DMS79 treated with DMSO at 0.1 percent for 48 hours (cell line): ENCODE results near the gene CACNA2D3.

Source experiments
- DNase-seq: peaks from one replicate; lab custom pipeline; 2025; lab: John Stamatoyannopoulos, UW

The CACNA2D3 gene

DNA sequence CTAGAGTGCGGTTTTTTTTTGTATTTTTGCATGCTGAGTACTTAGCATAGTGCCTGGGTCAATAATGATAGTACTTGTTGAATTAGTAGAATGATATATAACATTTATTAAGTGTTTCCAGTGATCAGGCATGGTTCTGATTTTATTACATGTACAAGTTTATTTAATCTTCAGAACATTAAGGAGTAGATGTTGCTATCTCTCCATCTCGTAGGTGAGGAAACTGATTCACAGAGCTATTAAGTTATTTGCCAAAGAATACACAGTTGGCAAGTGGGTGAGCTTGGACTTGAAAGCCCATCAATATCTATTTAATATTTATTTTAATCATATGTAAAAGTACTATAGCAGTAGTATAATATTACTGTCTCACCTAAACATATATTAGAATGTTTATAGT lies 219.5 kb downstream of the CACNA2D3 start:
- no peak for DNase-seq

GRCh38 chr3:54342676-54343075 lies 220.3 kb downstream of the CACNA2D3 start:
- DNase-seq, result no peak

DNA sequence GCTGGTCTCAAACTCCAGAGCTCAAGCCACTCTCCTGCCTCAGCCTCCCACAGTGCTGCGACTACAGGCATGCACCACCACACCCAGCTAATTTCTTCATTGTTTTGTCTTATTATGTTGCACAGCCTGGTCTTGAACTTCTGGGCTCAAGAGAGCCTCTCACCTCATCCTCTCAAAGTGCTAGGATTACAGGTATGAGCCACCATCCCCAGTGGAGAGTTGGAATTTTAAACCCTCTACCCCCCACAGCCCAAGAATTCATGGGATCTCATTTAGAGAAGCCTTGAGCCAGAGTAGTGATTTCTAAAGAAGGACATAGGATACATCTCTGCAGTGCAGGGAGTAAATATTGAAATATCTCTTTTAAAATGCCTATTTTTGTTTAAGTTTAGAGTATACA lies 221.1 kb downstream of the CACNA2D3 start:
- no peak for DNase-seq

- DNase-seq, result no peak
Observed at GRCh38 chr3:54344601-54345231, 222.4 kb downstream of the CACNA2D3 start.

DNA sequence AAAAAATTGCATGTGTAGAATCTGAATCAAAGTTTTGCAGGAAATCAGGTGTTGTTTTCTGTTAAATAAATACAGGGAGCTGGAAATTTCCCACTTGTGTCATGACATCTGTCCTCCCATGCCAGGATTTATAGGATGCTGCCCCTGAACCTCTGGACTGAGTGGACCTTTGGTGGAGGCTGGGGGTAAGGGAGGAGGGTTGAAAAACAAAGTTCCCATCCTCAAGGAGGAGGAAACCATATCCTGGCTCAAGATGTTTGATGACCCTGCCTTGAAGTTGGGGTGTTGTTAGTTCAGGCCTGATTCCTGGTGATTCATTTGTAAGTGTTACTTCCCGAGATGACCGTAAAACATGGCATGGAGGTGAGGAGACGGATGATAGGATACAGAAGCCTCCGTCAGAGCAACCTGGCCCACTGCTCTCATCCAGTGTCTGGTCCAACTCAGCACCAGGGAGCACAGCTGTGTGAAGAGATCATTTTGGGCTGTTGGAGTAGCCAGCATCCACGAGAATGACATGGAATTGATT lies 223.6 kb downstream of the CACNA2D3 start:
- no peak for DNase-seq

DNA sequence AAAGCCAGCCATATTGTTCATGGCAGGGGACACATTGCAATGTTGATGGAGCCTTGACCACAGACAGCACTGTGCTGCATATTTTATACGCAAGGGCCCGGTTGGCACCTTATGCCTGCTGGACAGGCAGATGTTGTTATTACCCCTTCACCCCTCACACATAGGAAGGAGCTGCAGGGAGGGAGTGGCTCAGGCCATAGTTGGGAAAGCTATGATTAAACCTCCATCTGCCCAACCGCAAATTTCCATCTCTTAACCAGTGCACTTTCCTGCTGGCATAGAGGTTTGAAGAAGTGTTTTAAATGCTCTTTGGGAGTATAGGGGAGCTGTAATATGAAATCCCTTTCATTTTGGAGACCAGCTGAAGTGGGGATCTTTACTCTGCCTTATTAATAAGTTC lies 224.7 kb downstream of the CACNA2D3 start:
- DNase-seq, result no peak

DNA sequence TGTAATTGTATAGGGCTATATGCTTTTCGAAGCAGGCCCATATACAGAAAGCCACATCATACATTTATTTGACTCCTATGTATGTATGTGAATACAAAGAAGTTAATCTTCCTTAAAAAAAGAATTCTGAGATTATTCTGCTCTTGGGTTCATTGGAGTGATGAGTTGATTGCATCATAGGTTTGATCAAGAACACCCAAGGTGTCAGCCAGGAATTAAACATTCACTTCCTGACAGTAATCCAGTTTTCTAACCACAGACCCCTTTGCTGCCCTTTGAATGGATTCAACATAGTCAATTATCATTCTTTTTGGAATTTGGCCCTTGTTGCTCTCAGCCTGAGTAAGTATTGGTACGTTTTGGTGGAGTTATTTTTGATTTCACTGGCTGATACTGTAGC lies 225.6 kb downstream of the CACNA2D3 start:
- no peak for DNase-seq

- no peak for DNase-seq
Observed at GRCh38 chr3:54349231-54349652, 226.9 kb downstream of the CACNA2D3 start.

GRCh38 chr3:54349691-54350090 lies 227.3 kb downstream of the CACNA2D3 start:
- DNase-seq, result no peak

DNA sequence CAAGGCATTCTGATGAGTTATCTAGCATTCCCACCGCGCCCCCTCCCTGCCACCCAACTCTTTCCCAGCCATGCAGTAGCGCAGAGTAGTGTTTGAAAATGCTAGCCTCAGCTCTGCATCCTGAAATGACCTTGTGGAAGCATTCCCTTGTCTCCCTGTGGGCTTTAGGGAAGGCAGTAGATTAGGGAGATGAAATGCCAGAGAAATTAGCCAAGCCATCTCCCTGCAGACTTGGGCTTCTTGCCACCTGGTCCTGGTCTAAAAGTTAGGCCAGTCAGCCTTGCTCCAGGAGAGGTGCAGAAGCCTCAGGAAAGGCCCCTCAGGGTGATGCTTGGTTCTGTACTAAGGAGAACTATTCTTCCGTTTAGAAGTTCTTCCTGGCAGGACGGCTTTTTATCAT lies 231.2 kb downstream of the CACNA2D3 start:
- no peak for DNase-seq

DNA sequence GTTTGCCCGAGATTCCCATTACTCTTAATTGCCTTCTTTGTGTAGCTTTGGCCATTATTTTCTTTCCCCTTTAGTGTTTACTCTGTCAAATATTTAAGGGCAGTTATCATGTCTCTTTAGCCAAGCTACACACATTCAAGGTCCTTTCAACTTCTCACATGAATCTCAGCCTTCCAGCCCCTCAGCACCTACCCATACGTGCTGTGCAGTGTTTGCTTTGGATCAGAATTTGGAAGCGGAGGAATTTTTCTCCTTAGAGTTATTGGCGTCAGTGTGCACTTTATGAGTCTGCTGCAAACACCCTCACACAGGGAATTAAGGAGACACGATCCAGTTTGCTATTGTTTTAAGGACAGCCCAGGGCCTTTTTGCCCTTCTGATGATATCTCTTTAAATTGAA lies 231.6 kb downstream of the CACNA2D3 start:
- DNase-seq, result no peak

DNA sequence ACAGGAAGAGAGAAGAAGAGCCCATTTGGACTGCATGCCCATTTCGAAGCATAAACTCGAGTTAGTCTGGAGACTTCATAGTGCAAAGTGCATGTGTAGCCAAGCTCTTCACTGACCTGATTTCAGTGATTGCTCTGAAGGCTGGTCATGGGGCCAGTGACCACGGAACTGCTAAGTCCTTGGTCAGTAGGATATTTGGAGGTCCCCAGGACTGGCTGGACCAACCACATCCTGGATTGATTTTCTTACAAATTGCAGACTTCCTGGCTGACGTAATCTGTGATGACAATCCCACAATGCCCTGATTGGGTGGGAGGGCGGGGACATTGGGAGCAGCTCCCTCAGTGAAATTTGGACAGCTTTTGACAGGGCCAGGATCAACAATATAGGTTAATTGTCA lies 233.4 kb downstream of the CACNA2D3 start:
- no peak for DNase-seq

- DNase-seq, result peak; percentile 57
Observed at GRCh38 chr3:54356261-54357045, 234.1 kb downstream of the CACNA2D3 start.

GRCh38 chr3:54357301-54357700 lies 234.9 kb downstream of the CACNA2D3 start:
- DNase-seq, result no peak

DNA sequence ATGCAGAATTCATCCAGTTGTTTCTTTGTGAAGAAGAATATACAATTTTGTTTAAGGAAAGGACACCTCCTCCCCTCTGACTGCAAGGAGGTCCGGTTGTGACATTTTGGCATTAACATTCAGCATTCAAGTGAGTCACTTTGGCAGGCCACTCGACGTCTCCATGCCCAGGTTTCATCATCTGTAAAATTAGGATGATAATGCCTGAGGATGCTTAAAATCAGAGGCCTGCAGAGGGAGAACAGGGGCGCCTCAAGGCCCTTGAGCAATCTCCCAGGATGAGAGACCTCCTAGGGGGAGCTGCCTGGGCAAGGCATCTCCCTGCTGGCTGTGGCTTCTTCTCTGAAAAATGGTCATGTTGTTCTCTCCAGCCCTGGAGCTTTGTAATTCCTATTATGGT lies 236.0 kb downstream of the CACNA2D3 start:
- no peak for DNase-seq

DNA sequence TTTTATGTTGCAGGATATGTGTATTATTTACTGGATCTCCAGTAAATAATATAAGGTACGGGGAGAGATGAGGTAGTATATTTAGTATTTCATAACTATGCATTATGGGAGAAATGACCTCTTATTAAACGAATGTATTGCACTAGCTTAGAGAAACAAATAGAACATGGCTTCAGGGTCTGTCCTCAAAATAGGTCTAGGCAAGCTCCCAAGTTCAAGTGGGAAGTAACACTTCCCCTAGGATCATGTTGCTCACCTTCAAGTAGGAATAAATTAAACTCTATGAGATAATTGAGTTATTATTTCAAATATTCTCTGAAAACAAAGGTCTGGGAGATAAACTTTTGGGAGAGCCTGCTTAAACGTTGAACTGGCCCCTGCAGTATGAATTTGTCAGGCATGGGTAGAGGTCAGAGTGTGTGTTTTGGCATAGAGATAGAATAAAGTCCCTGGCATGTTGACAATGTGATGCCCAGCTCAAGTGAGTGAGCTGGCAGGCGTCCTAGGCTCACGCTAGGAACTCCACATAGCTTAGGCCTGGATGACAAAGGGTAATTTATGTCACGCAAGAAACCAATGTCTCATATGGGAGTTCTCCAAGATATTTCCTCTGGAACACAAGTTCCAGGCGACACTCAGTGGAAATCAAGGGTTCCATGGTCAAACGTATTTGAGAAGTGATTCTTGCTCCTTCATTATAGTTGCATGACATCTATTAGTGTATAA lies 236.8 kb downstream of the CACNA2D3 start:
- peak; percentile 81 for DNase-seq

- no peak for DNase-seq
Observed at GRCh38 chr3:54360320-54360719, 238.0 kb downstream of the CACNA2D3 start.

DNA sequence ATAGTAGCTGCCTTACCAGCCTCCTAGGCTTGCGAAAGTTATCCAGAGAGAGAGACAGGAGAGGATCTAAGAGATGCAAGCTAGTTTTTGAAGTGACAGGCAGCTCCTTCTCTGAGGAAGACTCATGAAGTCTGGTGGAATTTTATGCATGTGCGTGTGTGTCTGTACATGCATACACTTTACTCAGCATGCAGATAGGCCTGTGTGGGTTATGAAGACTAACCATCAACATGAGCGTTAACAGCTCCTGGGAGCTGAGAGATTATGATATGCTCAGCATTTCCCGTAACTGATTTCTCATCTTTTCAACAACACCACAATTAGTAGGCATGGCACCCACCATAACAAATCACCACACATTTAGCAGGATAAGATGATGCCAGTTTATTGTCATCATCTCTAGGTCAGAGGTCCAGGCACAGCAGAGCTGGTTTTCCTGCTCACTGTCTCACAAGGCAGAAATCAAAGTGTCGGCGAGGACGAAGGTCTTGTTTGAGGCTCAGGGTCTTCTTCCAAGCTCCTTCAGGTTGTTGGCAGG lies 239.5 kb downstream of the CACNA2D3 start:
- DNase-seq, result no peak

GRCh38 chr3:54366007-54366750 lies 243.8 kb downstream of the CACNA2D3 start:
- no peak for DNase-seq

DNA sequence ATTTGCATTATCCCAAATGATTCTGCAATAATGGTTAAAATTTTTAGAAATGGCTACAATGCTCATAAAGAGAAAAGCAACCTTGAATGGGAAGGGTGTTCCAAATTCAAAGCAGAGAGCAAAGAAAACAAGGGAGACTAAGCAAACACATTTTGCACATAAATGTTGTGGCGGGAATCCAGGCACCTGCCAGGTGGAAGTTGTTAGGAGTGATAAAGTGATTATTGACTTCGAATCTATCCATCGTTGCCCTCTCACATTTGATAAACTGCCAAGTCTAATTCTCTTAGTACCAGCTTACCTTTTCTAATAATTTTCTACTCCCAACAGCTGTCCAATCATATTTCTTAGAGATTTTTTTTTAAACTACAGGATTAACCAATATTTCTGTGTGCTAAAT lies 244.5 kb downstream of the CACNA2D3 start:
- peak; percentile 50 for DNase-seq

- DNase-seq, result no peak
Observed at GRCh38 chr3:54372232-54372631, 249.9 kb downstream of the CACNA2D3 start.
